ENCODE measurements around the gene CCDC187.

DNA sequence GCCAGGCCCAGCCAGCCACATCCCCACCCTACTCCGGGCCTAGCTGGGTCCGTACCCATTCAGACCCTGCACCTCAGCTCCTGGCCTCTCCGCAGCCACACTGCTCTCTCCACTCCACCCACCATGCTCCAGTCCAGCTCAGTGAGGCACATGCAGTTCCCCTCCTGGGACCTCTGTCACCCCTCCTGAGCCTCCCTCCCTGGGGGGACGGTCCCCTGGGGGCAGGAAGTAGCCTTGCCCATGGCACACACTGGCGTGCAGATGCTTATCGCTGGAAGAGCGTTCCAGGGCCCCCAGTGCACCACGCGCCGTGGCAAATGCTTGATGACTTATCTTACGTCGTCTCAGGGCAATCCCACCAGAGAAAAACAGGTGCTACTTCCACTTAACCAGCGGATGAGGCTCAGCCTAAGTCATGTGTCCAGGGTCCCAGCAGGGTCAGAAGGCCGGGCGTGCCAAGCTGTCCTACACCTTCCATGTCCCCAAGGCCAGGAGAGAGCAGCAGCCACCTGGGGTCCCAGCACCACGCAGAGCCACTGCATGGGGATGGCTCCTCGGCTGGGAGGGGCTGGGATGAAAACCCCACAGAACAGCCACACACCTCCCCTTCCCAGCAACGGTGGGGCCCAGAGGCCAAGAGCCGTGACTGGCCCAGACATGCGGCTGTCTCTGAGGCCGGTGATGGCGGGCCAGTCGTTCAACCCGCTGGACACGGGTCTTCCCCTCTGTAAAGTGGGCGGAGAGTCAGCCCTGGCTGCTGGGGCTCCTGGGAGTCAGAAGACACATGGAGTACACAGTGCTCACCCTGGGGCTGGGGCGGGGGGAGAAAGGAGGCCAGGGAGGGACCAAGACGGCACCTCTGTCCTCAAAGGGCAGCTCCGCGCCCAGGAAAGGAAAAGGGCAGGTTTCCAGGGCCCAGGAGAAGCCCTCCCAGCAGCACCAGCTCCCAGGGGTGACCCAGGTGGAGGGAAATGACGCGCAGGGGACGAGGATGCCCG lies 2.6 kb upstream of the CCDC187 start:
- TF ChIP-seq, protein P1, sequence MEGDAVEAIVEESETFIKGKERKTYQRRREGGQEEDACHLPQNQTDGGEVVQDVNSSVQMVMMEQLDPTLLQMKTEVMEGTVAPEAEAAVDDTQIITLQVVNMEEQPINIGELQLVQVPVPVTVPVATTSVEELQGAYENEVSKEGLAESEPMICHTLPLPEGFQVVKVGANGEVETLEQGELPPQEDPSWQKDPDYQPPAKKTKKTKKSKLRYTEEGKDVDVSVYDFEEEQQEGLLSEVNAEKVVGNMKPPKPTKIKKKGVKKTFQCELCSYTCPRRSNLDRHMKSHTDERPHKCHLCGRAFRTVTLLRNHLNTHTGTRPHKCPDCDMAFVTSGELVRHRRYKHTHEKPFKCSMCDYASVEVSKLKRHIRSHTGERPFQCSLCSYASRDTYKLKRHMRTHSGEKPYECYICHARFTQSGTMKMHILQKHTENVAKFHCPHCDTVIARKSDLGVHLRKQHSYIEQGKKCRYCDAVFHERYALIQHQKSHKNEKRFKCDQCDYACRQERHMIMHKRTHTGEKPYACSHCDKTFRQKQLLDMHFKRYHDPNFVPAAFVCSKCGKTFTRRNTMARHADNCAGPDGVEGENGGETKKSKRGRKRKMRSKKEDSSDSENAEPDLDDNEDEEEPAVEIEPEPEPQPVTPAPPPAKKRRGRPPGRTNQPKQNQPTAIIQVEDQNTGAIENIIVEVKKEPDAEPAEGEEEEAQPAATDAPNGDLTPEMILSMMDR (conservative IDR thresholded peaks at IDR 0.05), result no peak
- TF ChIP-seq ZFX (IDR thresholded peaks at IDR 0.05), result no peak
